Kasumi-1 (cell line): ENCODE data around the gene ATAD2B.
"Not testable (repeated sequence)": the region's sequence is repeated elsewhere in the genome, so short reads cannot be mapped to it uniquely, and the experiment has no call there.

Experiments
- DNase-seq, 2 experiments: peaks; one replicate each; lab custom pipeline; 2025; lab: John Stamatoyannopoulos, UW

ATAD2B gene

DNA sequence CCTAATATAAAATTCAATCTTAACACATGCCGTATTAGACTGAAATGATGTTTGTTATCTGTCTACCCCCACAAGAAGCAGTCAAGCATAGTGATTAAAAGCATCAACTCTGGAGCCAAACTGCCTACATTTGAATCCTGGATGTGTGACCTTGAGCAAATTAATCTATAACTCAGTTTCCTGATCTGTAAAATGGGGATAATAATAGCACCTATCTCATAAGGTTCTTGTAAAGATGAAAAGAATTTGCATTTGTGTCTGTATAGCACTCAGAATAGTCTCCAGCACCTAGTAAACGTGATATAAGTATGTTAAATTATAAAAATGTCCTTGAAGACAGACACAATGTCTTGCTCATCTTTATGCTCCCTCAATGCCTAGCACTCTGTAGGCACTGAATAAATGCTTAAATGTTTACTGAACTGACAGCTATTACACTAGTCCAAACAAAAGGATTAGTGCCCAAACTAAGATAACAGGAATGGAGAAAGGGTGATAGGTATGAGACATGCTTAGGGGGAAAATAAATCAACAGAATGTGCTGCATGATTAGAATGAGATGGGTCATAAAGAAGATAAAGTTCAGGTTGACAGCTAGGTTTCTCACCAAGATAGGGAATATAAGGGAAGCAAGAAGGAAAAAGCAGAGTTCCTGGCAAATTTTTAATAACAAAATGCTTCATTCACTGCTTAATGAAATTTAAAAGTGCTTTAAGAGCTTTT, 180.6 kb downstream of the ATAD2B start:
- no peak for DNase-seq

DNA sequence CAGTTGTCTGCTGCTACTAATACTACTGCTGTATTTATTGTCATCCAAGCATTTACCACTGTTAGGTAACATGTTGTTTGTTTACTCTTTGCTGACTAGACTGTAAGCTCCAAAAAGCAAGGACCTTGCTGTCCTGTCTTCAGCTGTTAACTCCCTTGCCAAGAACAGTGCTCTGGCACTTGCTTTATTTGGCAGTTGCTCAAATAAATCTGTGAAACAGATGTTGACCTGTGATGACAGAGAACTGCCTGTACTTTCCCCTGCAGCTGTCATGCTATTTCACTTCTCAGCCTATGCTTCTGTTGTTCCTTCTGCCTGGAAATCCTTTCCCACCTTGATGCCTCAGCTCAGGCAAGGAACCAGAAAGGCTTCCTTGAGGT, 181.2 kb downstream of the ATAD2B start:
- DNase-seq = no peak

GRCh38 chr2:23745068-23745725, 181.7 kb downstream of the ATAD2B start:
- DNase-seq = no peak

- DNase-seq = not testable (repeated sequence)
These were observed 190.1 kb downstream of the ATAD2B start for GRCh38 chr2:23736783-23737182.

DNA sequence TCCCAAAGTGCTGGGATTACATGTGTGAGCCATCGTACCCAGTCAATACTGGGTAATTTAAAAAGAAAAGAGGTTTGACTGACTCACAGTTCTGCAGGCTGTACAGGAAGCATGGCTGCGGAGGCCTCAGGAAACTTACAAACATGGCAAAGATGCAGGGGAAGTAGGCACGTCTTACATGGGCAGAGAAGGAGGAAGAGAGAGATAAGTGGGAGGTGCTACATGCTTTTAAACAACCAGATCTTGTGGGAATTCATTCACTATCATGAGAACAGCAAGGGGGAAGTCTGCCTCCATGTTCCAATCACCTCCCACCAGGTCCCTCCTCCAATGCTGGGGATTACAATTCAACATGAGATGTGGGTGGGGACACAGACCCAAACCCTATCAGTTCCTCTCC, 192.5 kb downstream of the ATAD2B start:
- peak; percentile 15 to 22 for DNase-seq

DNA sequence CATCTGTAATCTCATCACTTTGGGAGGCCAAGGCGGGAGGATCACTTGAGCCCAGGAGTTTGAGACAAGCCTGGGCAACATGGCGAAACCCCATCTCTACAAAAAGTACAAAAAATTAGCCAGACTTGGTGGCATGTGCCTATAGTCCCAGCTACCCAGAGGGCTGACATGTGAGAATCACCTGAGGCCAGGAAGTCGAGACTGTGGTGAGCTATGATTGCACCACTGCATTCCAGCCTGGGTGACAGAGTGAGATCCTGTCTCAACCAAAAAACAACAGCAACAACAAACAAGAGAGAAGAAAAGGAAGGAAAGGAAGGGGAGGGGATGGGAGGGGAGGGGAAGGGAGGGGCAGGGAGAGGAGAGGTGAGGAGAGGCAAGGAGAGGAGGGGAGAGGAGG, 203.9 kb downstream of the ATAD2B start:
- DNase-seq = not testable (repeated sequence)

DNA sequence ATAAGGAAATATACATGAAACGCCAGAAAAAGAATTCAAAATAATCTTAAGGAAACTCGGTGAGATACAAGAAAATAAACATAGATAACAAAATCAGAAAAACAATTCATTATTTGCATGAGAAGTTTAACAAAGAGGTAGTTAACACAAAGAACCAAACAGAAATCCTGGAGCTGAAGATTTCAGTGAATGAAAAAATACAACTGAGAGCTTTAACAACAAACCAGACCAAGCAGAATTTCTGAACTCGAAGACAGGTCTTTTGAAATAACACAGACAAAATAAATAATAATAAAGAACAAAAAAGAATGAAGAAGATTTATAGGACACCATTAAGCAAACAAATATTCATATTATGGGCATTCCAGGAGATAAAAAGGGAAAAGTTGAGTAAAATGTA, 204.7 kb downstream of the ATAD2B start:
- no peak for DNase-seq

- no peak for DNase-seq
These were observed 205.5 kb downstream of the ATAD2B start for GRCh38 chr2:23721454-23721826.

GRCh38 chr2:23720705-23721453, 206.0 kb downstream of the ATAD2B start:
- DNase-seq = no peak

DNA sequence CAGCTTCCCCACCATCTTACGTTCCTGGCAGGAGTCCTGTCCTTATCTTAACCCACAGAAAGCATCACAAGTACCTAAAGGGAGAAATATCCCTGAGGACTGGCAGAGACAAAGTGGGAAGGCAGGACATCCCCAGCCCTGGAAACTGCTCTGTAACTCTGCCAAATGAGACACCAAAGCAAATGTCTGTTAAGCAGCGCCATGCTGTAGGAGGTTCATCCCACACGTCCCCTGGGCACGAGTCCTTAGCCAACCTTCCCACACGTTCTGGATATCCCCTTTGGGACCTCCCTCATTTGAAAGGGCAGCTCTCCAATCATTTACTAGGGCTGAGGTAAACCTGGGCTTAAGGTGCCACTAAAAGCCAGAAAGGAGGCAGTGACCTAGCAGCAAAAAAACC, 207.2 kb downstream of the ATAD2B start:
- no peak for DNase-seq

DNA sequence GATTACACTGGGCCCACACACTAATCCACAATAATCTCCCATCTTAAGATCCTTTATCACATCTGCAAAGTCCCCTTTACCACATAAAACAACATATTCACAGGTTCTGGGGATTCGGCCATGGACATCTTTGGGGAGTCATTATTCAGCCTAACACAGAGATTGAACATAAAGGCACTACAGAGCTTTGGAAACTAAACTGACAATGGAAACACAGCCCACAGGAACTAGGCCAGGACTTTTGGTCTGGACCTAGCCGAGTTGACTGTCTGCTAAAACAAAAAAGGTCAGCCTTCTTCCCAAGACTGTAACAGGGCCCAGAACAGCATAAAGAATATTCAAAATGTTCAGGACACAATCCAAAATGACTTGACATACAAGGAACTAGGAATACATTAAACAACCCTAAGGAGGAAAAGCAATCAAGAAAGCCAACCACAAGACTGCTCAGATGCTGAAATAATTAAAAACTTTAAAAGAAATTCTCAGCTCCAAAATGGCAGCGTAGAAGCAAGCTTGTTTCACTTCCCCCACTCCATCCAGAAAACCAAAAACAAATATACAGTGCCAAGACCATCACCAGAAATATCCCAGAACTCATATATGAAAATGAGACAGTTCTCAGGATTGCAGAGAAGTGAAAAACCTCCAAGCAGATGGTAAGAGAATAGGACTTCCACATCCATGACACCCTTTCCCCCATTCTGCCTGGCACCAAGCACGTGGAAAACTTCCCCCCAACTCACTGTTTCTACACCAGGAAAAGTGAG, 207.8 kb downstream of the ATAD2B start:
- no peak for DNase-seq

GRCh38 chr2:23713351-23713750, 213.6 kb downstream of the ATAD2B start:
- DNase-seq = no peak

GRCh38 chr2:23712756-23713151, 214.2 kb downstream of the ATAD2B start:
- no peak for DNase-seq

DNA sequence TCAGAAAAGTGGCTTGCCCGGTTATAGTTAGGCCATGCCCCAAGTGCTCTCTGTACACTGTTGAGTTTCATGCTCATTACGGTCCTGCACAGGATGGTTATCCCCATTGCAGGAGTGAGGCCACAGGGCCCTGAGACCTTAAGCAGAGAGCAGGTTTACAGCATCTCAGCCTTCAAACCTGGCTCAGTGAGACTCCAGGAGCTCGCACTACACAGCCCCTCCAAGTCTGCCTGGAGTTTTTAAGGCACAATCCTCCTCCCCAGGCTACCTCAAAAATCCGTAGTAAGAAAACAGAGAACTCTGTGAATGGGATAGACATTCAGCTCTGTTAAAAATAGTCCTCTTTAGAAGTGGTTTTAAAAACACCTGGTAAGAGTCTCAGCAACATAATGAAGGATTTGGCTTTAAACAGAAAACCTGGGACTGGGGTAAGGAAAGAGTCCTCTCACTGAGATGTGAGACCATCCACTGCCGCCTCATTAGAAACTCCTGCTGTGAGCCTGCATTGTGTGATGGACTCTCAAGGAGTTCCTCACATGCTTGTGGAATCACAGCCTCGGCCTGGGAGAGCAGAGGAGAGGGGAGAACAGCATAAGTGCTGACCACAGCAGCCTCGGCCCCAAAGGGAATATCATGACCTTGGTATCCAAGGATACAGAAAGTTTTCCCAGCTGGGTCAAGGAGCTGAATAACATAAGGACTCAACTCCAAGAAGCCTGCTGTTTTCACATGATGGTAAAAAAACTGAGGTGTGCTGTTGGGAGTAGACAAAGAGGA, 214.8 kb downstream of the ATAD2B start:
- no peak for DNase-seq

GRCh38 chr2:23709311-23709710, 217.6 kb downstream of the ATAD2B start:
- DNase-seq = no peak

GRCh38 chr2:23708771-23709170, 218.2 kb downstream of the ATAD2B start:
- no peak for DNase-seq

- DNase-seq = no peak
These were observed 219.8 kb downstream of the ATAD2B start for GRCh38 chr2:23707096-23707495.

GRCh38 chr2:23706613-23707078, 220.3 kb downstream of the ATAD2B start:
- DNase-seq = no peak

- no peak for DNase-seq
These were observed 220.9 kb downstream of the ATAD2B start for GRCh38 chr2:23705771-23706612.

DNA sequence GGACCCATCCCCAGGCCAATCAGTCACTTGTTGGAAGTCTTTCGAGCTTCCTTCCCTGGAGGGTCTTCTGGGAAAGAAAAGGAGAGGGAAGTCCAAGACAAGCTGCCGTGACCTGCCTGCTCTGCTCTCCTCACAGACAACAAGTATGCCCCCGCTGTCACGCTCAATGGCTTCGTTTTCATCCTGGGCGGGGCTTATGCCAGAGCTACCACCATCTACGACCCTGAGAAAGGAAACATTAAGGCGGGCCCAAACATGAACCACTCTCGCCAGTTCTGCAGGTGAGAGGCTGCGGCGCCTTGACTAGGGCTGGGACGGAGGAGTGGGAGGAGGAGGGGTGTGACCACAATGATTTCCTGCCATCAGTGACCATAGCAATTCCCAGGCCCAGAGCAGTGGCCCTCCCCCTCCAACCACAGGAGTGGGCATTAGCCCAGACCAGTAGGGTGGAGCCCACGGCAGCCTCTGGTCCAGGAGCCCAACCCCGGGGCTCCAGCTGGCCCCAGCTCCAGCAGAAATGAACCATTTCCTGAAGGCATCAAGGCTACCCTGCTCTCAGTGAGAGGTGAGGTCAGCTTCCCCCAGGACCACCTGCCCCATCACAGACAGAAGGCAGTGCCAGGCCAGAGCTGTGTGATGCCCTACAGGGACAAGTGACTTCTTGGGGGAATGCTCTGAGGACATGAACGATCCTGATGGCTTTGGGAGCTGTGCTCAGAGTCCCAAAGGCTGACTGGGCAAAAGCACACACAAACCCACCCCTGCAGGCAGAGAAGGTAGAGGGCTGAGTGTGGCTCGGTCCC, 223.1 kb downstream of the ATAD2B start:
- no peak for DNase-seq
